ENCODE data around the gene TFCP2.

- TF ChIP-seq CTCF (conservative IDR thresholded peaks at IDR 0.05), result no peak
- TF ChIP-seq EZH2 (IDR thresholded peaks at IDR 0.05; ENCODE audit: low read depth), result no peak
These were observed 936 bp downstream of the TFCP2 start for GRCh38 chr12:51171884-51172514.
